Endodermal cell (in vitro differentiated cells): ENCODE data around the gene MAF. TPM values are rescaled to one million over a fixed set of nuclear protein-coding genes. Genes with fewer than 3 reads are reported as not detected.

Source experiments
- DNase-seq: peaks from one replicate; pipeline ENCODE4 v3.0.0-alpha.2; 2017
- H3K27ac ChIP-seq: 2 replicates; pipeline ENCODE4 v1.5.1; 2013; ENCODE audit warnings: mild to moderate bottlenecking, low read depth, low read length, moderate library complexity
- H3K27me3 ChIP-seq: 2 replicates; pipeline ENCODE4 v1.6.1; 2013; ENCODE audit warnings: mild to moderate bottlenecking, low read length, moderate library complexity; ENCODE audit not compliant: insufficient read depth, control insufficient read depth, poor library complexity, severe bottlenecking
- H3K36me3 ChIP-seq: 2 replicates; pipeline ENCODE4 v1.7.0; 2013; ENCODE audit warnings: mild to moderate bottlenecking, low read length, moderate library complexity; ENCODE audit not compliant: control insufficient read depth, insufficient read depth
- H3K4me1 ChIP-seq: one replicate; pipeline ENCODE4 v1.7.0; 2013; ENCODE audit warnings: low read length; ENCODE audit not compliant: control insufficient read depth, insufficient read depth
- H3K4me3 ChIP-seq: 2 replicates; pipeline ENCODE4 v1.5.1; 2013; ENCODE audit warnings: mild to moderate bottlenecking, low read length, moderate library complexity
- H3K9ac ChIP-seq: 2 replicates; pipeline ENCODE4 v1.6.1; 2013; ENCODE audit warnings: mild to moderate bottlenecking, low read length, moderate library complexity; ENCODE audit not compliant: poor library complexity, severe bottlenecking; ENCODE audit errors: extremely low read depth
- H3K9me3 ChIP-seq: 2 replicates; pipeline ENCODE4 v1.6.1; 2013; ENCODE audit warnings: mild to moderate bottlenecking, low read length, moderate library complexity; ENCODE audit not compliant: control insufficient read depth
- H3K27ac Mint-ChIP-seq: 2 replicates; pipeline ENCODE4 v1.8.0; 2020; ENCODE audit warnings: mixed read lengths
- H3K27me3 Mint-ChIP-seq: 2 replicates; pipeline ENCODE4 v1.8.0; 2021; ENCODE audit warnings: mild to moderate bottlenecking, mixed read lengths; ENCODE audit not compliant: insufficient read depth
- H3K36me3 Mint-ChIP-seq: 2 replicates; pipeline ENCODE4 v1.8.0; 2020; ENCODE audit warnings: low read depth, mixed read lengths
- H3K4me1 Mint-ChIP-seq: 2 replicates; pipeline ENCODE4 v1.8.0; 2020; ENCODE audit warnings: mixed read lengths
- H3K4me3 Mint-ChIP-seq: 2 replicates; pipeline ENCODE4 v1.8.0; 2020; ENCODE audit warnings: mild to moderate bottlenecking, moderate library complexity, mixed read lengths
- H3K9me3 Mint-ChIP-seq: 2 replicates; pipeline ENCODE4 v1.8.0; 2020; ENCODE audit warnings: mild to moderate bottlenecking, mixed read lengths
- CTCF ChIP-seq: fragments of 200-600 bp; sonication (generic); conservative IDR thresholded peaks from 2 replicates; pipeline ENCODE4 v1.5.0; 2021; ENCODE audit warnings: antibody characterized with exemption, mild to moderate bottlenecking
- WGBS, 2 experiments: methylation state at CpG; one replicate each; pipeline versions ENCODE4 v1.1.5 to v1.1.7; 2013; ENCODE audit warnings: missing lambda C conversion rate in 2 of 2, mixed read lengths in 1 of 2; ENCODE audit not compliant: insufficient coverage in 1 of 2, insufficient read length in 1 of 2; 5-methylcytosine and 5-hydroxymethylcytosine counted together
- total RNA-seq, 2 donors: library from RNA; stranded (reverse); fragmentation: NEBNext Ultra II Directional in 1 of 2; extraction: Animal tissue kit (Norgen Biotek cat#: 25700) in 1 of 2; gene quantifications; 2 replicates in 1 of 2; 3 replicates in 1 of 2; pipeline ENCODE4 v1.2.1, GENCODE V29; 2021

MAF gene
- total RNA-seq, 2 donors from 2014 or later, result 1.5 to 5.1 TPM

GRCh38 chr16:79562166-79562823, 38.2 kb downstream of the MAF start:
- Mint-ChIP-seq H3K36me3 (no peaks in the 10 kb centered on the region), H3K27me3 (peaks cover 11% of the 10 kb centered on the region), H3K9me3 (no peaks in the 10 kb centered on the region), H3K27ac (no peak overlapping the region), H3K4me3 (no peak overlapping the region), H3K4me1 (peaks cover 10% of the 10 kb centered on the region)
- no peak for DNase-seq
- Histone ChIP-seq H3K27ac (no peak overlapping the region), H3K4me1 (peaks cover 3% of the 10 kb centered on the region), H3K9me3 (no peaks in the 10 kb centered on the region), H3K36me3 (no peaks in the 10 kb centered on the region), H3K4me3 (no peak overlapping the region), H3K27me3 (peaks cover 7% of the 10 kb centered on the region), H3K9ac (no peak overlapping the region)
- TF ChIP-seq CTCF, result no peak
- 88 to 94% methylated on average over 4 to 5 of the region's 5 CpGs for WGBS, 2 experiments

GRCh38 chr16:79561729-79562128, 38.8 kb downstream of the MAF start:
- Histone ChIP-seq H3K9ac (no peak overlapping the region), H3K4me1 (peaks cover 3% of the 10 kb centered on the region), H3K36me3 (no peaks in the 10 kb centered on the region), H3K27me3 (peaks cover 7% of the 10 kb centered on the region), H3K27ac (no peak overlapping the region), H3K9me3 (peaks cover under 1% of the 10 kb centered on the region), H3K4me3 (no peak overlapping the region)
- no peaks in the 10 kb centered on the region for H3K9me3 Mint-ChIP-seq
- no peaks in the 10 kb centered on the region for H3K36me3 Mint-ChIP-seq
- peaks cover 10% of the 10 kb centered on the region for H3K4me1 Mint-ChIP-seq
- 94 to 98% methylated on average over 4 to 5 of the region's 5 CpGs for WGBS, 2 experiments
- no peak overlapping the region for H3K4me3 Mint-ChIP-seq
- no peak overlapping the region for H3K27ac Mint-ChIP-seq
- TF ChIP-seq CTCF, result no peak
- H3K27me3 Mint-ChIP-seq, result peaks cover 11% of the 10 kb centered on the region
- DNase-seq, result no peak

GRCh38 chr16:79560923-79561322, 39.6 kb downstream of the MAF start:
- no peak overlapping the region for H3K4me3 ChIP-seq
- no peak overlapping the region for H3K27ac Mint-ChIP-seq
- WGBS, 2 experiments, result 92 to 100% methylated on average over 1 of the region's 1 CpG

More at GRCh38 chr16:79560923-79561322, 39.6 kb downstream of the MAF start:
- Histone ChIP-seq H3K36me3 (no peaks in the 10 kb centered on the region), H3K9me3 (peaks cover 7% of the 10 kb centered on the region), H3K27me3 (peaks cover 7% of the 10 kb centered on the region), H3K9ac (no peak overlapping the region), H3K27ac (no peak overlapping the region), H3K4me1 (peaks cover 3% of the 10 kb centered on the region)
- no peak for DNase-seq
- H3K4me1 Mint-ChIP-seq, result peaks cover 10% of the 10 kb centered on the region
- peaks cover 6% of the 10 kb centered on the region for H3K9me3 Mint-ChIP-seq
- TF ChIP-seq CTCF, result no peak
- no peaks in the 10 kb centered on the region for H3K36me3 Mint-ChIP-seq
- H3K27me3 Mint-ChIP-seq, result peaks cover 10% of the 10 kb centered on the region
- no peak overlapping the region for H3K4me3 Mint-ChIP-seq
